ENCODE measurements around the gene FGFR3. TPM values are rescaled to one million over a fixed set of nuclear protein-coding genes. Genes with fewer than 3 reads are reported as not detected.

Gene FGFR3
- polyA plus RNA-seq, 1 of the 3 experiments (the other 2 are of a cell fraction), result 1.1 TPM

- Histone ChIP-seq H3F3A (replicated peaks; ENCODE audit: insufficient read depth) (peaks cover 3% of the 10 kb centered on the region), H3K4me3 (ENCODE audit: low read depth in 2 of 2, low read length in 1 of 2) (peak overlapping the region in 1 of 2 experiments; percentile 42; a peak in 1 of 4 replicates), H3K27me3 (ENCODE audit: insufficient read depth) (no peaks in the 10 kb centered on the region), H3K4me1 (ENCODE audit: control insufficient read depth in 1 of 2, insufficient read depth in 2 of 2, low read depth in 1 of 2, low read length in 1 of 2) (peaks cover 0 to 3% of the 10 kb centered on the region in 2 experiments; a peak in 1 of 4 replicates), H4K20me1 (ENCODE audit: insufficient read depth) (no peaks in the 10 kb centered on the region), H3K4me2 (no peak overlapping the region), H3K27ac (ENCODE audit: low read depth in 2 of 2, low read length in 1 of 2) (no peak overlapping the region), H3K9me3 (no peaks in the 10 kb centered on the region), H3K79me2 (ENCODE audit: insufficient read depth) (no peaks in the 10 kb centered on the region), H2AFZ (ENCODE audit: low read depth) (no peak overlapping the region), H3K9ac (no peak overlapping the region), H3K9me2 (no peaks in the 10 kb centered on the region), H3K36me3 (replicated peaks in 1 of 2; ENCODE audit: control insufficient read depth in 1 of 2, insufficient read depth in 2 of 2, low read length in 1 of 2) (peaks cover 0 to 16% of the 10 kb centered on the region in 2 experiments)
- WGBS (ENCODE audit: low lambda C conversion rate), result 48% methylated on average over 6 of the region's 15 CpGs
- POLR2A ChIA-PET, result no interaction called here
- TF ChIP-seq MXI1 (IDR thresholded peaks at IDR 0.05; ENCODE audit: low read depth, low read length), result peak; percentile 29; the same call in 1 of the 2 replicates
- peak; percentile 93 for TF ChIP-seq CTCF (IDR thresholded peaks at IDR 0.05)
- no peak for TF ChIP-seq TEAD4 (IDR thresholded peaks at IDR 0.05; ENCODE audit: borderline replicate concordance, insufficient read depth)
- TF ChIP-seq SMC3 (IDR thresholded peaks at IDR 0.05; ENCODE audit: low read depth, low read length), result peak; percentile 88
- TF ChIP-seq RAD21 (IDR thresholded peaks at IDR 0.05; ENCODE audit: low read length), result peak; percentile 92
- CTCF ChIA-PET, result interaction anchor here (0.6 to 11.2 kb wide), 41 partner anchors 10 to 878 kb away, joined by 3 to 166 read pairs (median 5); partner anchors contain the start of genes FGFR3, GAK and TMEM175
- peak; percentile 96 for DNase-seq
These were observed 16.8 kb downstream of the FGFR3 start for GRCh38 chr4:1809754-1810502.

GRCh38 chr4:1810765-1811164 lies 17.7 kb downstream of the FGFR3 start:
- no peaks in the 10 kb centered on the region for H4K20me1 ChIP-seq (ENCODE audit: insufficient read depth)
- DNase-seq, result no peak
- H3K27me3 ChIP-seq (ENCODE audit: insufficient read depth), result no peaks in the 10 kb centered on the region
- no peaks in the 10 kb centered on the region for H3K9me3 ChIP-seq
- H3K9me2 ChIP-seq, result no peaks in the 10 kb centered on the region
- no CpG with 5 or more reads among the region's 10 CpGs for WGBS (ENCODE audit: low lambda C conversion rate)
- no peak overlapping the region for H3K4me3 ChIP-seq (ENCODE audit: low read depth in 2 of 2, low read length in 1 of 2)
- no peaks in the 10 kb centered on the region for H3K79me2 ChIP-seq (ENCODE audit: insufficient read depth)
- H3K27ac ChIP-seq (ENCODE audit: low read depth in 2 of 2, low read length in 1 of 2), result no peak overlapping the region
- ChIA-PET CTCF (interaction anchor here (0.7 to 11.2 kb wide), 27 partner anchors 10 to 117 kb away, joined by 3 to 166 read pairs (median 8); partner anchors contain the start of gene FGFR3), POLR2A (no interaction called here)
- H3K36me3 ChIP-seq (replicated peaks in 1 of 2; ENCODE audit: control insufficient read depth in 1 of 2, insufficient read depth in 2 of 2, low read length in 1 of 2), result peaks cover 0 to 25% of the 10 kb centered on the region in 2 experiments
- peaks cover 0 to 3% of the 10 kb centered on the region in 2 experiments; a peak in 1 of 4 replicates for H3K4me1 ChIP-seq (ENCODE audit: control insufficient read depth in 1 of 2, insufficient read depth in 2 of 2, low read depth in 1 of 2, low read length in 1 of 2)
- no peak overlapping the region for H3K9ac ChIP-seq
- no peak overlapping the region for H2AFZ ChIP-seq (ENCODE audit: low read depth)
- H3K4me2 ChIP-seq, result no peak overlapping the region
- peaks cover 3% of the 10 kb centered on the region for H3F3A ChIP-seq (replicated peaks; ENCODE audit: insufficient read depth)
- TF ChIP-seq MEF2A (IDR thresholded peaks at IDR 0.05; ENCODE audit: borderline replicate concordance, low read depth) (no peak), MXI1 (IDR thresholded peaks at IDR 0.05; ENCODE audit: low read depth, low read length) (no peak), NRF1 (IDR thresholded peaks at IDR 0.05; ENCODE audit: low read depth, low read length) (no peak), RCOR1 (IDR thresholded peaks at IDR 0.05; ENCODE audit: low read length) (no peak), RFX5 (IDR thresholded peaks at IDR 0.05; ENCODE audit: low read length) (no peak), JUND (IDR thresholded peaks at IDR 0.05) (no peak), REST (IDR thresholded peaks at IDR 0.05; ENCODE audit: low read depth, low read length) (no peak), TEAD4 (IDR thresholded peaks at IDR 0.05; ENCODE audit: borderline replicate concordance, insufficient read depth) (no peak), ZBTB33 (IDR thresholded peaks at IDR 0.05; ENCODE audit: borderline replicate concordance, low read depth) (no peak), FOSL2 (IDR thresholded peaks at IDR 0.05; ENCODE audit: borderline replicate concordance, low read depth) (no peak), USF1 (IDR thresholded peaks at IDR 0.05; ENCODE audit: borderline replicate concordance, low read depth) (no peak), PBX3 (IDR thresholded peaks at IDR 0.05) (no peak), ELF1 (IDR thresholded peaks at IDR 0.05) (no peak)

Measured in SK-N-SH (cell line).